ENCODE measurements around the gene AGK. TPM values are rescaled to one million over a fixed set of nuclear protein-coding genes. Genes with fewer than 3 reads are reported as not detected.

Gene AGK
- total RNA-seq, 4 donors from 2014 or later: 15.3 to 42.7 (median 19.4) TPM

GRCh38 chr7:141541375-141541774, 9.8 kb upstream of the AGK start:
- DNase-seq (ENCODE audit: low spot score in 2 of 2): no peak
- WGBS: 83% methylated on average over 2 of the region's 2 CpGs
- no peaks in the 10 kb centered on the region for H3K36me3 ChIP-seq
- H3K27ac ChIP-seq: no peak overlapping the region
- TF ChIP-seq CTCF (IDR thresholded peaks at IDR 0.05): no peak
- H3K4me1 ChIP-seq: no peaks in the 10 kb centered on the region
- H3K27me3 ChIP-seq: no peaks in the 10 kb centered on the region
- H3K9me3 ChIP-seq: no peaks in the 10 kb centered on the region
- no peak overlapping the region for H3K4me3 ChIP-seq

DNA sequence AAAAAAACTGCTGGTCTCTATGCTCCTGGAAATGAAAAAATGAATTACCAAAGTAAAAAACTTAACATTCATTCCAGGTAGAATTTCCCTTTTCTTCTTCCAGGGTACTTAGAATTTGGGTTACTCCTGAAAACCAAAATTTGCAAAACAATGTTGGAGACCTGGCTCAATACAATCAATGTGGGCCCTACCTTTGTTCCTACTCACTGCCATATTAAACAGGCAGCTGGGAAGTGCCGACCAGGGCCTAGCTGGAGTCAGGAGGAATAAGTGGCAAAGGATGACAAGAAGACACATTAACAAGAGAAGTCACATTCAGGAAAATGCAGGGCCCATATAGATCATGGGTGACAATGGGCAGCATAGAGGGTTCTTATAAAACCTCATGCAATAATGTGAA, 6.4 kb upstream of the AGK start:
- TF ChIP-seq EP300 (IDR thresholded peaks at IDR 0.05): no peak
- TF ChIP-seq POLR2A (IDR thresholded peaks at IDR 0.05): no peak
- no peak for TF ChIP-seq CTCF (IDR thresholded peaks at IDR 0.05)
- TF ChIP-seq POLR2AphosphoS5 (IDR thresholded peaks at IDR 0.05): no peak
- no peak for DNase-seq (ENCODE audit: low spot score in 2 of 2)
- 47% methylated on average over 1 of the region's 1 CpG for WGBS

DNA sequence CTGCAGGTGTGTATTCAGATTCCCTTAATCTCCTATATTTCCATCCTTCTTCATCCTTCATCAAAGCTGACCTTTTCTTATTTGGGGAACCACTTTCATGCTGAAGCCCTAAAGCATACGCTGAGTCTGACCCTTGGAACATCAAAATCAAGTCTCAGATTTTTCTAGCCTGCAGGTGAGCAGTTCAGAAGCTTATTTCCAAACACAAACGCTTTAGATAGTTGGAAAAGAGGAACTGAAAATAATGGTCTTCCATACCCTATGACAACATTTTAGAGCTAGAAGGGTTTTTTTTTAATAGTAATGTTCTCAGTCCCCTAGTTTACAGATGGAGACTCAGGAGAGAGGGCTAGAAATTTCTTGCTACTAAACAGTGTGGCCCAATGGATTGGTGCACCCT, 1.6 kb upstream of the AGK start:
- peaks cover 19% of the 10 kb centered on the region for H3K4me1 ChIP-seq
- H3K36me3 ChIP-seq: no peaks in the 10 kb centered on the region
- DNase-seq (ENCODE audit: low spot score in 2 of 2): no peak
- H3K27ac ChIP-seq: no peak overlapping the region
- H3K27me3 ChIP-seq: no peaks in the 10 kb centered on the region
- WGBS: 90% methylated on average over 2 of the region's 2 CpGs
- TF ChIP-seq POLR2A (IDR thresholded peaks at IDR 0.05): no peak
- no peak for TF ChIP-seq EP300 (IDR thresholded peaks at IDR 0.05)
- no peak for TF ChIP-seq CTCF (IDR thresholded peaks at IDR 0.05)
- TF ChIP-seq POLR2AphosphoS5 (IDR thresholded peaks at IDR 0.05): no peak
- no peak overlapping the region for H3K4me3 ChIP-seq
- H3K9me3 ChIP-seq: no peaks in the 10 kb centered on the region

More for the DNA sequence above, 6.4 kb upstream of the AGK start:
- no peaks in the 10 kb centered on the region for H3K27me3 ChIP-seq
- H3K4me1 ChIP-seq: no peaks in the 10 kb centered on the region
- H3K36me3 ChIP-seq: no peaks in the 10 kb centered on the region
- H3K4me3 ChIP-seq: no peak overlapping the region
- no peaks in the 10 kb centered on the region for H3K9me3 ChIP-seq
- H3K27ac ChIP-seq: no peak overlapping the region

GRCh38 chr7:141550386-141551093, 670 bp upstream of the AGK start:
- Histone ChIP-seq H3K27ac (no peak overlapping the region), H3K4me1 (peaks cover 19% of the 10 kb centered on the region), H3K36me3 (no peaks in the 10 kb centered on the region), H3K4me3 (peak overlapping the region; percentile 62), H3K9me3 (no peaks in the 10 kb centered on the region), H3K27me3 (no peaks in the 10 kb centered on the region)
- DNase-seq (ENCODE audit: low spot score in 2 of 2): peak in 1 of 2 donors; percentile 78
- WGBS: 47% methylated on average over 18 of the region's 18 CpGs
- TF ChIP-seq POLR2A (IDR thresholded peaks at IDR 0.05) (no peak), POLR2AphosphoS5 (IDR thresholded peaks at IDR 0.05) (no peak), EP300 (IDR thresholded peaks at IDR 0.05) (no peak), CTCF (IDR thresholded peaks at IDR 0.05) (no peak)

DNA sequence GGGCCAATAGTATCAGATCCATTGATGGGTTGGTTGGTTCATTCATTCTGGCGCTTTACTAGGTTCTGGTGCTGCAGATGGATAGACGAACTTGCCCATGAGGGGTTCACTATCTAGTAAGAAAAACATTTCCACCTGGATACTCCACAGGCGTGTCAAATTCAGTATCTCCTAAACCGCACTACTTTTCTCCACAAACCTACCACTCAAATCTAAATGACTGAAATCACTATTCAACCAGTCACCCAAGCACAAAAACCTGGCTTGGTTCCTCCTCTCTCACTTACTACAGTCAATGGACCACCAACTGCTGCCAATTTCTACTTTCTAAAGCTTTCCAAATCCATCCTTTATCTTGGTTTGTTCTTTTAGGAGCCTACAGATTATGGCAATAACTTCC, 572 bp downstream of the AGK start:
- Histone ChIP-seq H3K27me3 (no peaks in the 10 kb centered on the region), H3K4me3 (peak overlapping the region; percentile 62), H3K4me1 (peaks cover 19% of the 10 kb centered on the region), H3K36me3 (peaks cover 7% of the 10 kb centered on the region), H3K27ac (no peak overlapping the region), H3K9me3 (no peaks in the 10 kb centered on the region)
- 16% methylated on average over 4 of the region's 4 CpGs for WGBS
- DNase-seq (ENCODE audit: low spot score in 2 of 2): no peak
- TF ChIP-seq POLR2AphosphoS5 (IDR thresholded peaks at IDR 0.05): no peak
- TF ChIP-seq EP300 (IDR thresholded peaks at IDR 0.05): no peak
- TF ChIP-seq CTCF (IDR thresholded peaks at IDR 0.05): no peak
- no peak for TF ChIP-seq POLR2A (IDR thresholded peaks at IDR 0.05)
